Smooth muscle cell (in vitro differentiated cells): ENCODE measurements around the gene MTA1. TPM values are rescaled to one million over a fixed set of nuclear protein-coding genes. Genes with fewer than 3 reads are reported as not detected.

Source experiments
- DNase-seq: peaks from one replicate; lab custom pipeline; 2025; ENCODE audit not compliant: unreplicated experiment; lab: John Stamatoyannopoulos, UW
- H2AFZ ChIP-seq: fragments of 200-600 bp; sonication (generic); 2 replicates; pipeline ENCODE4 v1.6.0; 2016; ENCODE audit warnings: antibody characterized with exemption, low read depth, mild to moderate bottlenecking
- H3F3A ChIP-seq: fragments of 200-600 bp; sonication (generic); 2 replicates; pipeline ENCODE4 v1.6.0; 2017; ENCODE audit warnings: antibody characterized with exemption, low read depth
- H3K27ac ChIP-seq: fragments of 200-600 bp; sonication (generic); 2 replicates; pipeline ENCODE4 v1.5.1; 2016; ENCODE audit warnings: low read depth, mild to moderate bottlenecking
- H3K27me3 ChIP-seq: fragments of 200-600 bp; sonication (generic); 2 replicates; pipeline ENCODE4 v1.6.1; 2016; ENCODE audit warnings: low read depth, mild to moderate bottlenecking
- H3K36me3 ChIP-seq: fragments of 200-600 bp; sonication (generic); 2 replicates; pipeline ENCODE4 v1.5.1; 2016; ENCODE audit warnings: low read depth
- H3K4me1 ChIP-seq: fragments of 200-600 bp; sonication (generic); 2 replicates; pipeline ENCODE4 v1.5.1; 2016; ENCODE audit warnings: low read depth
- H3K4me2 ChIP-seq: fragments of 200-600 bp; sonication (generic); 2 replicates; pipeline ENCODE4 v1.6.0; 2016; ENCODE audit warnings: mild to moderate bottlenecking
- H3K4me3 ChIP-seq: fragments of 200-600 bp; sonication (generic); 2 replicates; pipeline ENCODE4 v1.5.1; 2016; ENCODE audit warnings: mild to moderate bottlenecking
- H3K79me2 ChIP-seq: fragments of 200-600 bp; sonication (generic); 2 replicates; pipeline ENCODE4 v1.6.0; 2016; ENCODE audit warnings: low read depth, mild to moderate bottlenecking
- H3K9ac ChIP-seq: fragments of 200-600 bp; sonication (generic); 2 replicates; pipeline ENCODE4 v1.6.0; 2016; ENCODE audit warnings: low read depth
- H3K9me3 ChIP-seq: fragments of 200-600 bp; sonication (generic); replicated peaks from 2 replicates; pipeline ENCODE4 v1.5.1; 2016; ENCODE audit warnings: low read depth
- H4K20me1 ChIP-seq: fragments of 200-600 bp; sonication (generic); 2 replicates; pipeline ENCODE4 v1.6.0; 2016; ENCODE audit warnings: low read depth
- CTCF ChIP-seq: fragments of 200-600 bp; sonication (generic); IDR thresholded peaks from 2 replicates; pipeline ENCODE4 v1.5.1; 2017; ENCODE audit warnings: borderline replicate concordance, mild to moderate bottlenecking, antibody characterized with exemption; ENCODE audit not compliant: insufficient read depth, poor library complexity, severe bottlenecking
- WGBS: methylation state at CpG from one replicate; pipeline ENCODE4 v1.1.7; 2016; ENCODE audit warnings: low lambda C conversion rate; 5-methylcytosine and 5-hydroxymethylcytosine counted together
- polyA plus RNA-seq: library from polyadenylated mRNA; unstranded; fragments of >200 nt; fragmentation: Nextera tagmentation; extraction: Ambion mirVana; gene quantifications from 2 replicates; pipeline ENCODE4 v1.2.1, GENCODE V29; 2016
- total RNA-seq: library from RNA; depleted of rRNA; stranded (reverse); fragments of >200 nt; gene quantifications from 2 replicates; pipeline ENCODE4 v1.2.3, GENCODE V29; 2014

MTA1 gene
- total and polyA plus RNA-seq, 2 experiments from 2014 or later: 41.3 to 48.7 TPM

- H3K9me3 ChIP-seq: no peaks in the 10 kb centered on the region
- H3K79me2 ChIP-seq: peaks cover 60% of the 10 kb centered on the region
- peaks cover 13% of the 10 kb centered on the region for H3K4me1 ChIP-seq
- peak overlapping the region; percentile 99 for H3K4me2 ChIP-seq
- no peaks in the 10 kb centered on the region for H3K36me3 ChIP-seq
- no peak overlapping the region for H2AFZ ChIP-seq
- peaks cover 52% of the 10 kb centered on the region for H4K20me1 ChIP-seq
- no peak overlapping the region for H3K27ac ChIP-seq
- WGBS: 61% methylated on average over 21 of the region's 23 CpGs
- no peaks in the 10 kb centered on the region for H3K27me3 ChIP-seq
- H3K9ac ChIP-seq: no peak overlapping the region
- H3K4me3 ChIP-seq: peak overlapping the region; percentile 76
- no peaks in the 10 kb centered on the region for H3F3A ChIP-seq
- DNase-seq: no peak
- no peak for TF ChIP-seq CTCF
These were observed 1.5 kb downstream of the MTA1 start for GRCh38 chr14:105420974-105421674.

GRCh38 chr14:105421723-105422615, 2.3 kb downstream of the MTA1 start:
- Histone ChIP-seq H3K4me2 (no peak overlapping the region), H3K4me1 (peaks cover 13% of the 10 kb centered on the region), H4K20me1 (peaks cover 58% of the 10 kb centered on the region), H3K9ac (no peak overlapping the region), H3F3A (no peaks in the 10 kb centered on the region), H3K9me3 (no peaks in the 10 kb centered on the region), H3K27me3 (no peaks in the 10 kb centered on the region), H3K79me2 (peaks cover 65% of the 10 kb centered on the region), H3K4me3 (no peak overlapping the region), H3K36me3 (no peaks in the 10 kb centered on the region), H3K27ac (no peak overlapping the region), H2AFZ (no peak overlapping the region)
- no peak for TF ChIP-seq CTCF
- DNase-seq: no peak
- 87% methylated on average over 28 of the region's 32 CpGs for WGBS

- TF ChIP-seq CTCF: no peak
- no peaks in the 10 kb centered on the region for H3K27me3 ChIP-seq
- H3K36me3 ChIP-seq: no peaks in the 10 kb centered on the region
- no peaks in the 10 kb centered on the region for H3F3A ChIP-seq
- no peak overlapping the region for H3K4me2 ChIP-seq
- H3K4me1 ChIP-seq: peaks cover 13% of the 10 kb centered on the region
- DNase-seq: no peak
- WGBS: 87% methylated on average over 21 of the region's 21 CpGs
- H3K27ac ChIP-seq: no peak overlapping the region
- H2AFZ ChIP-seq: no peak overlapping the region
- H3K9me3 ChIP-seq: no peaks in the 10 kb centered on the region
- peaks cover 72% of the 10 kb centered on the region for H3K79me2 ChIP-seq
- H4K20me1 ChIP-seq: peaks cover 62% of the 10 kb centered on the region
- no peak overlapping the region for H3K4me3 ChIP-seq
- no peak overlapping the region for H3K9ac ChIP-seq
These were observed 3.3 kb downstream of the MTA1 start for GRCh38 chr14:105422695-105423487.
